HG03565 (cell line): ENCODE results near the gene TP73.
A peak's percentile ranks its signal among the peaks of the same experiment; 100 is the strongest.

Experiments
- ATAC-seq: cut with Tn5 transposase; IDR thresholded peaks from one replicate; pipeline ENCODE4 v1.9.1; 2021; ENCODE audit warnings: mild to moderate bottlenecking, moderate library complexity; ENCODE audit not compliant: unreplicated experiment

TP73 gene

GRCh38 chr1:3670823-3671265 lies 18.5 kb downstream of the TP73 start:
- no peak for ATAC-seq

- no peak for ATAC-seq
Measured at GRCh38 chr1:3671371-3672180, 19.3 kb downstream of the TP73 start.

- ATAC-seq: no peak
Measured at GRCh38 chr1:3672231-3672970, 20.1 kb downstream of the TP73 start.

- no peak for ATAC-seq
Measured at GRCh38 chr1:3672971-3673361, 20.6 kb downstream of the TP73 start.

- ATAC-seq: no peak
Measured at GRCh38 chr1:3673381-3674099, 21.2 kb downstream of the TP73 start.

- ATAC-seq: no peak
Measured at GRCh38 chr1:3674100-3675094, 22.1 kb downstream of the TP73 start.

- ATAC-seq: no peak
Measured at GRCh38 chr1:3675436-3675835, 23.1 kb downstream of the TP73 start.

GRCh38 chr1:3676581-3677470 lies 24.5 kb downstream of the TP73 start:
- ATAC-seq: peak; percentile 59

GRCh38 chr1:3677484-3677883 lies 25.2 kb downstream of the TP73 start:
- no peak for ATAC-seq

- ATAC-seq: no peak
Measured at GRCh38 chr1:3678361-3679097, 26.2 kb downstream of the TP73 start.

GRCh38 chr1:3679098-3679555 lies 26.8 kb downstream of the TP73 start:
- ATAC-seq: no peak

GRCh38 chr1:3679799-3680453 lies 27.6 kb downstream of the TP73 start:
- no peak for ATAC-seq

GRCh38 chr1:3680488-3681230 lies 28.3 kb downstream of the TP73 start:
- ATAC-seq: no peak

- ATAC-seq: no peak
Measured at GRCh38 chr1:3681231-3681897, 29.0 kb downstream of the TP73 start.

GRCh38 chr1:3681898-3682806 lies 29.8 kb downstream of the TP73 start:
- no peak for ATAC-seq

- ATAC-seq: no peak
Measured at GRCh38 chr1:3683197-3683596, 30.9 kb downstream of the TP73 start.
